GM12891 (cell line): ENCODE measurements around the gene KIRREL2.

ENCODE experiments used
- POLR2A ChIP-seq: IDR thresholded peaks from 2 replicates; pipeline ENCODE4 v1.6.1; 2011; ENCODE audit warnings: low read depth, low read length, control low read depth
- POLR2AphosphoS5 ChIP-seq: IDR thresholded peaks from 2 replicates; pipeline ENCODE4 v1.6.1; 2011; ENCODE audit warnings: low read depth, low read length, control low read depth
- TAF1 ChIP-seq: IDR thresholded peaks from 2 replicates; pipeline ENCODE4 v1.6.1; 2011; ENCODE audit warnings: low read depth, low read length, control low read depth

- TF ChIP-seq POLR2A (no peak), POLR2AphosphoS5 (no peak), TAF1 (no peak)
Observed at GRCh38 chr19:35874392-35874930, 17.8 kb downstream of the KIRREL2 start.
